Right lobe of liver (tissue), 6 donors: ENCODE results near the gene KCTD10. TPM values are rescaled to one million over a fixed set of nuclear protein-coding genes. Genes with fewer than 3 reads are reported as not detected.
"Not testable (repeated sequence)": the region's sequence is repeated elsewhere in the genome, so short reads cannot be mapped to it uniquely, and the experiment has no call there.

Source experiments
- ATAC-seq, 4 donors: fragments of 200-7000 bp; cut with Tn5 transposase; one replicate each; pipeline ENCODE4 v1.9.1; 2020; ENCODE audit warnings: mild to moderate bottlenecking in 4 of 4, moderate library complexity in 4 of 4
- DNase-seq, 3 donors: peaks; one replicate each; pipeline ENCODE4 v3.0.0-alpha.2; 2020
- H3K27ac ChIP-seq, 3 donors: fragments of 200-600 bp; one replicate each; pipeline ENCODE4 v1.8.0; 2022
- H3K27me3 ChIP-seq, 2 donors: fragments of 200-600 bp; one replicate each; pipeline ENCODE4 v1.8.0; 2022
- H3K36me3 ChIP-seq, 4 donors: fragments of 200-600 bp; sonication (generic) in 1 of 4; one replicate each; pipeline versions ENCODE4 v1.5.1 to v1.8.0; 2017 to 2022; ENCODE audit warnings: control low read depth in 1 of 4
- H3K4me1 ChIP-seq, 4 donors: fragments of 200-600 bp; sonication (generic) in 1 of 4; one replicate each; pipeline versions ENCODE4 v1.5.1 to v1.8.0; 2017 to 2022; ENCODE audit warnings: control low read depth in 1 of 4
- H3K4me3 ChIP-seq, 3 donors: fragments of 200-600 bp; one replicate each; pipeline ENCODE4 v1.8.0; 2022
- H3K9me3 ChIP-seq, 4 donors: fragments of 200-600 bp; sonication (generic) in 1 of 4; one replicate each; pipeline versions ENCODE4 v1.5.1 to v1.8.0; 2017 to 2022; ENCODE audit warnings: control low read depth in 1 of 4
- CTCF ChIP-seq, 4 donors: fragments of 200-600 bp in 3 of 4; fragments of 450-650 bp in 1 of 4; IDR thresholded peaks; one replicate each; pipeline versions ENCODE4 v1.5.1 to v1.8.0; 2016 to 2022; ENCODE audit warnings: antibody characterized with exemption in 4 of 4, mild to moderate bottlenecking in 2 of 4
- POLR2A ChIP-seq: fragments of 450-650 bp; IDR thresholded peaks from one replicate; pipeline ENCODE4 v1.6.1; 2017; ENCODE audit warnings: antibody characterized with exemption, mild to moderate bottlenecking
- WGBS: methylation state at CpG from one replicate; pipeline ENCODE4 v1.1.6; 2018; ENCODE audit warnings: low coverage, low lambda C conversion rate; ENCODE audit not compliant: insufficient coverage; ENCODE audit errors: missing lambda C conversion rate; 5-methylcytosine and 5-hydroxymethylcytosine counted together
- intact Hi-C, 2 donors: fragments of 100-400 bp; cut with DNase I; formaldehyde crosslinking; loops; one replicate each; pipeline versions ENCODE4 v1.11.2 to v1.14.1; 2022
- total RNA-seq, 6 experiments: library from RNA; depleted of rRNA in 2 of 6; stranded (reverse); fragments of >200 nt in 2 of 6; fragmentation: NEBNext Ultra II Directional in 3 of 6; extraction: Animal tissue kit (Norgen Biotek cat#: 25700) in 3 of 6; gene quantifications; one replicate each; pipeline versions ENCODE4 v1.1.0 to v1.2.4, GENCODE V29; 2016 to 2023
- donor health status: DM: no; HTN: yes; CAD: no.
- donor health status: DM: no; HTN: no; CAD: no.
- donor health status: DM: no; HTN: no; CAD: no.
- donor health status: DM: no; HTN: yes; CAD: no.
- donor health status: DM: no; HTN: yes; CAD: no.

KCTD10 gene
- total RNA-seq, 6 experiments from 2014 or later, result 5.8 to 20.2 (median 11.6) TPM

GRCh38 chr12:109446869-109447268 is 30.2 kb downstream of the KCTD10 start:
- no peak overlapping the region for H3K27ac ChIP-seq
- intact Hi-C loops, result no loop called here
- ATAC-seq (peak in 1 of 4 donors; percentile 7), DNase-seq (no peak)
- TF ChIP-seq CTCF (IDR thresholded peaks at IDR 0.05) (no peak), POLR2A (no peak)
- H3K27me3 ChIP-seq, result no peaks in the 10 kb centered on the region
- no peaks in the 10 kb centered on the region for H3K36me3 ChIP-seq
- H3K4me1 ChIP-seq, result peaks cover 0 to 6% (median 0%) of the 10 kb centered on the region in 4 donors
- H3K4me3 ChIP-seq, result no peak overlapping the region
- 96% methylated on average over 4 of the region's 8 CpGs for WGBS
- H3K9me3 ChIP-seq, result no peaks in the 10 kb centered on the region

GRCh38 chr12:109445191-109445609 is 31.9 kb downstream of the KCTD10 start:
- H3K9me3 ChIP-seq, result no peaks in the 10 kb centered on the region
- no peaks in the 10 kb centered on the region for H3K36me3 ChIP-seq
- H3K4me1 ChIP-seq, result peaks cover 0 to 6% (median 0%) of the 10 kb centered on the region in 4 donors
- no peaks in the 10 kb centered on the region for H3K27me3 ChIP-seq
- no peak for DNase-seq
- H3K4me3 ChIP-seq, result no peak overlapping the region
- TF ChIP-seq POLR2A (no peak), CTCF (IDR thresholded peaks at IDR 0.05) (no peak)
- intact Hi-C loops, result no loop called here
- no peak for ATAC-seq
- no peak overlapping the region for H3K27ac ChIP-seq
- WGBS, result 91% methylated on average over 2 of the region's 2 CpGs

- Histone ChIP-seq H3K4me3 (no peak overlapping the region), H3K27ac (no peak overlapping the region), H3K9me3 (no peaks in the 10 kb centered on the region), H3K4me1 (peaks cover 0 to 6% (median 0%) of the 10 kb centered on the region in 4 donors), H3K36me3 (no peaks in the 10 kb centered on the region), H3K27me3 (no peaks in the 10 kb centered on the region)
- DNase-seq (no peak), ATAC-seq (no peak)
- no peak for TF ChIP-seq POLR2A
- intact Hi-C loops, result no loop called here
- 76% methylated on average over 6 of the region's 6 CpGs for WGBS
Measured at GRCh38 chr12:109444259-109444658, 32.8 kb downstream of the KCTD10 start.

- Histone ChIP-seq H3K27ac (no peak overlapping the region), H3K9me3 (no peaks in the 10 kb centered on the region), H3K4me3 (no peak overlapping the region), H3K36me3 (no peaks in the 10 kb centered on the region), H3K4me1 (peaks cover 0 to 6% (median 0%) of the 10 kb centered on the region in 4 donors), H3K27me3 (no peaks in the 10 kb centered on the region)
- ATAC-seq, result no peak
- 100% methylated on average over 1 of the region's 5 CpGs for WGBS
- DNase-seq, result no peak
- TF ChIP-seq CTCF (IDR thresholded peaks at IDR 0.05) (no peak), POLR2A (no peak)
- intact Hi-C loops, result no loop called here
Measured at GRCh38 chr12:109443794-109444193, 33.3 kb downstream of the KCTD10 start.

- Histone ChIP-seq H3K4me3 (no peak overlapping the region), H3K4me1 (no peaks in the 10 kb centered on the region), H3K27me3 (no peaks in the 10 kb centered on the region), H3K9me3 (no peaks in the 10 kb centered on the region), H3K27ac (no peak overlapping the region), H3K36me3 (no peaks in the 10 kb centered on the region)
- intact Hi-C loops, result no loop called here
- 75% methylated on average over 8 of the region's 9 CpGs for WGBS
- TF ChIP-seq POLR2A (no peak), CTCF (IDR thresholded peaks at IDR 0.05) (no peak)
- no peak for ATAC-seq
- no peak for DNase-seq
Measured at GRCh38 chr12:109440851-109441490, 36.1 kb downstream of the KCTD10 start.

- 87% methylated on average over 12 of the region's 13 CpGs for WGBS
- intact Hi-C loops, result loop anchor here in 1 of 2 donors (10.0 kb wide), 1 partner anchor 335 kb away; no protein-coding TSS in a partner anchor
- not testable (repeated sequence) for H3K27ac ChIP-seq, H3K9me3 ChIP-seq, H3K4me3 ChIP-seq, H3K27me3 ChIP-seq, H3K4me1 ChIP-seq, DNase-seq, ATAC-seq, H3K36me3 ChIP-seq
Measured at GRCh38 chr12:109439951-109440350, 37.1 kb downstream of the KCTD10 start.
